HepG2 (cell line): ENCODE results near the gene PXT1. TPM values are rescaled to one million over a fixed set of nuclear protein-coding genes. Genes with fewer than 3 reads are reported as not detected.

Experiments used
- E2F2 ChIP-seq: sonication (generic); formaldehyde crosslinking; IDR thresholded peaks from 2 replicates; pipeline ENCODE4 v1.4.0; 2020; ENCODE audit warnings: missing genetic modification reagents, borderline replicate concordance
- FOXC1 ChIP-seq: sonication (generic); formaldehyde crosslinking; IDR thresholded peaks from 2 replicates; pipeline ENCODE4 v1.8.0; 2022; ENCODE audit warnings: mild to moderate bottlenecking, missing genetic modification reagents, borderline replicate concordance
- GLMP ChIP-seq: sonication (generic); formaldehyde crosslinking; IDR thresholded peaks from 2 replicates; pipeline ENCODE4 v1.9.0; 2021; ENCODE audit warnings: missing genetic modification reagents, mild to moderate bottlenecking, borderline replicate concordance
- HCFC1 ChIP-seq: fragments of 150-350 bp; IDR thresholded peaks from 2 replicates; pipeline ENCODE4 v1.6.1; 2014; ENCODE audit warnings: low read depth, low read length
- KAT7 ChIP-seq: IDR thresholded peaks from 2 replicates; pipeline ENCODE4 v1.6.1; 2018; ENCODE audit warnings: borderline replicate concordance, missing compliant biosample characterization
- MTF1 ChIP-seq: sonication (generic); formaldehyde crosslinking; IDR thresholded peaks from 2 replicates; pipeline ENCODE4 v1.5.0; 2020; ENCODE audit warnings: missing genetic modification reagents
- MYPOP ChIP-seq: sonication (generic); formaldehyde crosslinking; IDR thresholded peaks from 2 replicates; pipeline ENCODE4 v1.8.1; 2023; ENCODE audit warnings: mild to moderate bottlenecking, moderate library complexity, missing genetic modification reagents
- PHB2 ChIP-seq: fragments of 450-650 bp; IDR thresholded peaks from 2 replicates; pipeline ENCODE4 v1.6.1; 2018; ENCODE audit not compliant: partially characterized antibody
- RBFOX2 ChIP-seq: fragments of 200-400 bp; formaldehyde crosslinking; IDR thresholded peaks from 2 replicates; pipeline ENCODE4 v1.6.1; 2017; ENCODE audit warnings: low read depth, mild to moderate bottlenecking, low read length
- SAP130 ChIP-seq: IDR thresholded peaks from 2 replicates; pipeline ENCODE4 v1.6.1; 2016; ENCODE audit warnings: low read depth
- SMC3 ChIP-seq: IDR thresholded peaks from 2 replicates; pipeline ENCODE4 v1.6.1; 2011; ENCODE audit warnings: low read length, improper control_type of control experiment
- polyA plus RNA-seq, 8 experiments: library from polyadenylated mRNA; depleted of rRNA in 3 of 8; stranded (reverse) in 7 of 8; unstranded in 1 of 8; fragments of >200 nt; fragmentation: Illumina TruSeq in 4 of 8; extraction: Trizol in 4 of 8; gene quantifications; 2 replicates each; pipeline versions ENCODE4 v1.2.1 to v1.2.3, GENCODE V29; 2011 to 2016; ENCODE audit warnings: low read depth in 4 of 8, missing spikeins in 1 of 8, mixed read lengths in 1 of 8; ENCODE audit not compliant: insufficient read depth in 1 of 8
- total RNA-seq, 5 experiments: library from RNA; depleted of rRNA; stranded (reverse); fragments of >200 nt; fragmentation: Illumina TruSeq; extraction: Trizol; gene quantifications; 2 replicates each; pipeline ENCODE4 v1.2.3, GENCODE V29; 2016; ENCODE audit warnings: low read depth in 1 of 5

Gene PXT1
- total and polyA plus RNA-seq, 2 of the 13 experiments (the other 11 are each of a cell fraction or from before 2014, with no cell fraction given) = 0.04 TPM; not detected in 1

- TF ChIP-seq SAP130 (CRISPR knock-in tag) = peak; percentile 98
- 0 out of 2 replicates have a peak, but pooled peaks have one; percentile 28 for TF ChIP-seq RBFOX2
- TF ChIP-seq KAT7 (CRISPR knock-in tag) = 0 out of 2 replicates have a peak, but pooled peaks have one; percentile 53
- no peak for TF ChIP-seq FOXC1 (CRISPR knock-in tag)
- TF ChIP-seq E2F2 (CRISPR knock-in tag) = no peak
- no peak for TF ChIP-seq MTF1 (CRISPR knock-in tag)
- 0 out of 2 replicates have a peak, but pooled peaks have one; percentile 7 for TF ChIP-seq SMC3
- 0 out of 2 replicates have a peak, but pooled peaks have one; percentile 9 for TF ChIP-seq MYPOP (CRISPR knock-in tag)
- TF ChIP-seq PHB2 = no peak
- TF ChIP-seq HCFC1 = peak; percentile 13; the same call in 1 of the 2 replicates
- no peak for TF ChIP-seq GLMP
Measured at GRCh38 chr6:36441307-36441894, 1.3 kb downstream of the PXT1 start (continued).
